ENCODE data around the gene KRTAP10-6. TPM values are rescaled to one million over a fixed set of nuclear protein-coding genes. Genes with fewer than 3 reads are reported as not detected.

The KRTAP10-6 gene, protein sequence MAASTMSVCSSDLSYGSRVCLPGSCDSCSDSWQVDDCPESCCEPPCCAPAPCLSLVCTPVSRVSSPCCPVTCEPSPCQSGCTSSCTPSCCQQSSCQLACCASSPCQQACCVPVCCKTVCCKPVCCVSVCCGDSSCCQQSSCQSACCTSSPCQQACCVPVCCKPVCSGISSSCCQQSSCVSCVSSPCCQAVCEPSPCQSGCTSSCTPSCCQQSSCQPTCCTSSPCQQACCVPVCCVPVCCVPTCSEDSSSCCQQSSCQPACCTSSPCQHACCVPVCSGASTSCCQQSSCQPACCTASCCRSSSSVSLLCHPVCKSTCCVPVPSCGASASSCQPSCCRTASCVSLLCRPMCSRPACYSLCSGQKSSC
- not detected in 5 replicates for total RNA-seq (2022; extraction: Qiagen RNA extraction)

DNA sequence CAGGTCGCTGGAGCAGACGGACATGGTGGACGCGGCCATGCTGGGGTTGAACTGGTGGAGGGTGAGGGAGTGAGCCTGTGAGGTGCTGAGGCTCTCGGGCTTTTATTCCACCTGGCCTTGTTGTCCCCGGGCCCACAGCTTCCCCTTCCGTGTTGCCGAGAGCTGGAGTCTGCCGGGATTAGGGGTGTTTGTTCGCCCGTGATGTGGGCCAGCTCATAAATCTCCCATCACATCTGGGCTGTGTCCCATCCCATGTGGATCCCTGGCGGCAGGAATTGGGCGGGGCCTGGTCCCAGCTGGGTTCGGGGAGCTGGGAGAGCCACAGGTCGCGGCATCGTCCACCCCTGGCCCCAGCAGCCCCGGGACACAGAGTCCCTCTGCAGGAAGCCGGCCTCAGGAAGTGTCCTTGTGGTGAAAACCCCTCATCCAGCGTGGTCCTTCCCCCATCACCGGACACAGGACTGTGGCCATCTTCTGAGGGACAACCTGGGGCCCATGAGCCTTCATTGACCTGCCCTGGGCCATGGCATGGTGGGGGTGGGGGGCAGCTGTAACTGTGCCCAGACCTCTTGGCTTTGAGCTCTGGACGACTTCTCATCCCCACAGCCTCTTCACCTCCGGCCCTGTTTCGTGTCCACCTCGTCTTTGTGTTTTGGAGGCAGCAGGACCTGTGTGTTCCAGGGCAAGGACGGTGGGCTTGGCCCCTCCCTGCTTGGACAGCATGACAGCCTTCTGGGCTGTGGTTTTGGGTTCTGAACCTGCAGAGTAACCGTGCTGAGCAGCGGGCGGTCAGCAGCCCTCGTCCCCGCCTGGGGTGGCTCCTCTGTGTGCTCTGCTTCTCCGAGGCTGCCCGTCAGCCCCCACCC, at the start of gene KRTAP10-6:
Gene KRTAP10-6, minus strand, starts transcription at position 60 of the 866 bp plus-strand sequence. Its CDS starts 21 bp downstream, at position 39.

DNA sequence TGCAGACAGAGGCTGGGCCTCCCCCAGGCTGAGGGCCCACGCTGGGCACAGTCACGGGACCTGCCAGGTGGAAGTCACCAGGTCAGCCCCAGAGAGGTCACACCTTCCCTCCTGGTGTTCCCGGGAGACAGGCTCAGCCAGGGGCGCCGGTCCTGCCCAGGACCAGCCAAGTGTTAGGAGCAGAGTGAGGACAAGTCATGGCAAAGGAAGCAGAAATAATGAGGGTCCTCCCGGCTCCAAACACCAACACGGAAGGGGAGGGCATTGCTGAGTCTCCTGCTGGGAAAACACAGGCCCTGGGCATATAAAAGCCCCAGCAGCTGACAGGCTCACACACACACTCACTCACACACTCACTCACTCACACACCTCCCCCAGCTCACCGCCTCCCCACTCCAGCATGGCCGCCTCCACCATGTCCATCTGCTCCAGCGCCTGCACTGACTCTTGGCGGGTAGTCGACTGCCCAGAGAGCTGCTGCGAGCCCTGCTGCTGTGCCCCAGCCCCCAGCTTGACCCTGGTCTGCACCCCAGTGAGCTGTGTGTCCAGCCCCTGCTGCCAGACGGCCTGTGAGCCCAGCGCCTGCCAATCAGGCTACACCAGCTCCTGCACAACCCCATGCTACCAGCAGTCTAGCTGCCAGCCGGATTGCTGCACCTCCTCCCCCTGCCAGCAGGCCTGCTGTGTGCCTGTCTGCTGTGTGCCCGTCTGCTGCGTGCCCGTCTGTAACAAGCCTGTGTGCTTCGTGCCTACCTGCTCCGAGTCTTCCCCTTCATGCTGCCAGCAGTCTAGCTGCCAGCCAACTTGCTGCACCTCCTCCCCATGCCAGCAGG, 44.9 kb upstream of the KRTAP10-6 start, which contains the start of gene KRTAP10-10:
Gene KRTAP10-10, plus strand, starts transcription at position 339 of the 833 bp plus-strand sequence. Its CDS starts 62 bp downstream, at position 401.

DNA sequence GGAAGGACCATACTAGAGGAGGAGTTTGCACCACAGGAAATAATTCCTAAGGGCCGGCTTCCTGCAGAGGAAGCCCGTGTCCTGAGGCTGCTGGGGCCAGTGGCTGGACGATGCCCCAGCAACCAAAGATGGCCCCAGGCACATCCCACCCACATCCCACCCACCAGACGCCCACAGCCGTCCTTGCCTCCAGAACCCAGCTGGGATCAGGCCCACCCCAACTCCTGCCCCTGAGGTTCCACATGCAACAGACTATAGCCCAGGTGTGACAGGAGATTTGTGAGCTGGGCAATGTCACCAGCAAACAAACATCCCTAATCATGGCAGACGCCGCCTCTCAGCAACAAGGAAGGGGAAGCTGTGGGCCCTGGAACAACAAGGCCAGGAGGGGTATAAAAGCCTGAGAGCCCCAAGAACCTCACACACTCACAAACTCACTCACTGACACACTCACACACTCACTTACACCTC, 34.4 kb upstream of the KRTAP10-6 start, which contains the start of gene KRTAP10-9:
Gene KRTAP10-9, plus strand, starts transcription at position 421 of the 471 bp plus-strand sequence. CDS start 79 bp downstream, outside the sequence.

DNA sequence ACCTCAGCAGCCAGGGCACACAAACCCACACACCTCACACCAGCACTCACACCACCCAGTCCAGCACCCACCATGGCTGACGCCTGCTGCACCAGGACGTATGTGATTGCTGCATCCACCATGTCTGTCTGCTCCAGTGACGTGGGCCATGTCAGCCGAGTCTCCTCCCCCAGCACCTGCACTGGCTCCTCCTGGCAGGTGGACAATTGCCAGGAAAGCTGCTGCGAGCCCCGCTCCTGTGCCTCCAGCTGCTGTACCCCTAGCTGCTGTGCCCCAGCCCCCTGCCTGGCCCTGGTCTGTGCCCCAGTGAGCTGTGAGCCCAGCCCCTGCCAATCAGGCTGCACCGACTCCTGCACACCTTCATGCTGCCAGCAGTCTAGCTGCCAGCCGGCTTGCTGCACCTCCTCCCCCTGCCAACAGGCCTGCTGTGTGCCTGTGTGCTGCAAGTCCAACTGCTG, 19.8 kb upstream of the KRTAP10-6 start, which contains the start of gene KRTAP10-8:
Gene KRTAP10-8, plus strand, starts transcription at position 51 of the 458 bp plus-strand sequence. Its CDS starts 22 bp downstream, at position 73.

DNA sequence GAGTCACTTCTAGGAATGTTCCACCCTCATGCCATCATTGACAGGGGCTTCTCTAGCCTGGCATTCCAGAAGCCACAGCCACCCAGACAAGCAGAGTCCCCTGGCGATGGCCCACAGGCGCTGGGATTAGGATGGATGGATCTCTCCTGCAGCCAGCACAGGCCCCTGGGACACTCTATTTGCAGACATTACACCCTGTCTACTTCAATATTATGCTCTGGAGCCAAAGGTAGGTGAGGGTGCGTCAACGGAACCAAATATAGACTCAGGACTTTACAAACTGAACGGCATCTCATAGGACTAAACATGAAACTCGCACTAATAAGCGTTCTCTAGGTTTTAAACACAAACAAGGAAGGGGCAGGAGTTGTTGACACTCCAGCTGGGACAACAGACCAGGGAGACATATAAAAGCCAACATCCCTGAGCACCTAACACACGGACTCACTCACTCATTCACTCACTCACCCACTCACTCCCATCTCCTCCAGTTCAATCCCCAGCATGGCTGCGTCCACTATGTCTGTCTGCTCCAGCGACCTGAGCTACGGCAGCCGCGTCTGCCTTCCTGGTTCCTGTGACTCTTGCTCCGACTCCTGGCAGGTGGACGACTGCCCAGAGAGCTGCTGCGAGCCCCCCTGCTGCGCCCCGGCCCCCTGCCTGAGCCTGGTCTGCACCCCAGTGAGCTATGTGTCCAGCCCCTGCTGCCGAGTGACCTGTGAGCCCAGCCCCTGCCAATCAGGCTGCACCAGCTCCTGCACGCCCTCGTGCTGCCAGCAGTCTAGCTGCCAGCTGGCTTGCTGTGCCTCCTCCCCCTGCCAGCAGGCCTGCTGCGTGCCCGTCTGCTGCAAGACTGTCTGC, 8.0 kb upstream of the KRTAP10-6 start, which contains the start of gene KRTAP10-7:
Gene KRTAP10-7, plus strand, starts transcription at position 480 of the 861 bp plus-strand sequence. Its CDS starts 25 bp downstream, at position 505.

DNA sequence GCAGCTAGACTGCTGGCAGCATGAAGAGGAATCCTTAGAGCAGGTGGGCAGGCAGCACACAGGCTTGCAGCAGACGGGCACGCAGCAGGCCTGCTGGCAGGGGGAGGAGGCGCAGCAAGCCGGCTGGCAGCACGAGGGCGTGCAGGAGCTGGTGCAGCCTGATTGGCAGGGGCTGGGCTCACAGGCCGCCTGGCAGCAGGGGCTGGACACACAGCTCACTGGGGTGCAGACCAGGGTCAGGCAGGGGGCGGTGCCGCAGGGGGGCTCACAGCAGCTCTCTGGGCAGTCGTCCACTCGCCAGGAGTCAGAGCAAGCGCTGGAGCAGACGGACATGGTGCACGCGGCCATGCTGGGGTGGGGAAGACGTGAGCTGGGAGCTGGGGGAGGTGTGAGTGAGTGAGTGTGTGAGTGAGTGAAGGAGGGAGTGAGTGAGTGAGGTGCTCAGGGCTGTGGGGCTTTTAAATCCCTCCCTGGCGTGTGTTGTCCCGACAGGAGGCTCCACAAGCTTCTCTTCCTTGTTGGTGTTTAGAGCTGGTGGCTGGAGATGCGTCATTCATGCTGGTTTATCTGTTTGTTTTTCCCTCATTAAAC, 12.0 kb downstream of the KRTAP10-6 start, which contains the start of gene KRTAP10-5:
Gene KRTAP10-5, minus strand, starts transcription at position 374 of the 591 bp plus-strand sequence. Its CDS starts 26 bp downstream, at position 348.

DNA sequence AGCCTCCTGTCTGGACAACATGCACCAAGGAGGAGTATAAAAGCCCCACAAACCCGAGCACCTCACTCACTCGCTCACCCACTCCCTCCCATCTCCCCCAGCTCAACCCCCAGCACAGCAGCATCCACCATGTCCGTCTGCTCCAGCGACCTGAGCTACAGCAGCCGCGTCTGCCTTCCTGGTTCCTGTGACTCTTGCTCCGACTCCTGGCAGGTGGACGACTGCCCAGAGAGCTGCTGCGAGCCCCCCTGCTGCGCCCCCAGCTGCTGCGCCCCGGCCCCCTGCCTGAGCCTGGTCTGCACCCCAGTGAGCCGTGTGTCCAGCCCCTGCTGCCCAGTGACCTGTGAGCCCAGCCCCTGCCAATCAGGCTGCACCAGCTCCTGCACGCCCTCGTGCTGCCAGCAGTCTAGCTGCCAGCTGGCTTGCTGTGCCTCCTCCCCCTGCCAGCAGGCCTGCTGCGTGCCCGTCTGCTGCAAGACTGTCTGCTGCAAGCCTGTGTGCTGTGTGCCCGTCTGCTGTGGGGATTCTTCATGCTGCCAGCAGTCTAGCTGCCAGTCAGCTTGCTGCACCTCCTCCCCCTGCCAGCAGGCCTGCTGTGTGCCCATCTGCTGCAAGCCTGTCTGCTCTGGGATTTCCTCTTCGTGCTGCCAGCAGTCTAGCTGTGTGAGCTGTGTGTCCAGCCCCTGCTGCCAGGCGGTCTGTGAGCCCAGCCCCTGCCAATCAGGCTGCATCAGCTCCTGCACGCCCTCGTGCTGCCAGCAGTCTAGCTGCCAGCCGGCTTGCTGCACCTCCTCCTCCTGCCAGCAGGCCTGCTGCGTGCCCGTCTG, 18.5 kb downstream of the KRTAP10-6 start, which contains the start of gene KRTAP10-4:
Gene KRTAP10-4, plus strand, starts transcription at position 100 of the 827 bp plus-strand sequence. Its CDS starts 30 bp downstream, at position 130.

DNA sequence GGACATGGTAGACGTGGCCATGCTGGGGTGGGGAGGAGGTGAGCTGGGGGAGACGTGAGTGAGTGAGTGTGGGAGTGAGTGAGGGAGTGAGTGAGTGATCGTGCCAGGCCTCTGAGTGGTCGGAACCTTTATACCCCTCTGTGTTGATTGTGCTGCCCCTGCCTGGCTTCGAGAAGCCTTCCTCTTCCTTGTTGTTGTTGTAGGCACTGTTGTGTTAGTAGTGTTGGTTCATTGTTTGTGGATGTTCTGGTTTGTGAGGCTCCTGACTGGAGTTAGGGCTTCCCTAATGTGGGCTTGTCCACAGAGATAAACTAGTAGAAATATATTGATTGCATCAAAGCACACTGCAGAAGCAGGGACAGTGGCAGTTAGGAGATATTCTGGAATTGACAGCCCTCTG, 33.6 kb downstream of the KRTAP10-6 start, which contains the start of gene KRTAP10-3:
Gene KRTAP10-3, minus strand, starts transcription at position 101 of the 400 bp plus-strand sequence. Its CDS starts 80 bp downstream, at position 21.

DNA sequence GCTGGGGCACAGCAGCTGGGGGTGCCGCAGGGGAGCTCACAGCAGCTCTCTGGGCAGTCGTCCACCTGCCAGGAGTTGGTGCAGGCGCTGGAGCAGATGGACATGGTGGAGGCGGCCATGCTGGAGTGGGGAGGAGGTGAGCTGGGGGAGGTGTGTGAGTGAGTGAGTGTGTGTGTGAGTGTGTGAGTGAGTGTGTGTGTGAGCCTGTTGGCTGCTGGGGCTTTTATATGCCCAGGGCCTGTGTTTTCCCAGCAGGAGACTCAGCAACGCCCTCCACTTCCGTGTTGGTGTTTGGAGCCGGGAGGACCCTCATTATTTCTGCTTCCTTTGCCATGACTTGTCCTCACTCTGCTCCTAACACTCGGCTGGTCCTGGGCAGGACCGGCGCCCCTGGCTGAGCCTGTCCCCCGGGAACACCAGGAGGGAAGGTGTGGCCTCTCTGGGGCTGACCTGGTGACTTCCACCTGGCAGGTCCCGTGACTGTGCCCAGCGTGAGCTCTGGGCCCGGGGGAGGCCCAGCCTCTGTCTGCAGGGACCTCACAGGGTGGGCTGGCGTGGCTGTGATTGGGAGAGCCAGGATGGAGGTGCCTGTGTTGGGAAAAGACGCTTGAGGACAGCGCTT, 40.9 kb downstream of the KRTAP10-6 start, which contains the start of gene KRTAP10-2:
Gene KRTAP10-2, minus strand, starts transcription at position 166 of the 622 bp plus-strand sequence. Its CDS starts 47 bp downstream, at position 119.

Other genes with a start within 250 kb of the KRTAP10-6 start
- gene TRPM2, start 238.9 kb downstream of the KRTAP10-6 start, total RNA-seq (2022; extraction: Qiagen RNA extraction): 6.5 to 9.8 TPM (median 7.8 TPM) in 5 replicates
- 1.7 to 2.5 TPM (median 2.4 TPM) in 5 replicates for gene LRRC3, start 137.0 kb downstream of the KRTAP10-6 start, total RNA-seq (2022; extraction: Qiagen RNA extraction)
- not detected in 5 replicates for gene KRTAP10-1, start 52.3 kb downstream of the KRTAP10-6 start, total RNA-seq (2022; extraction: Qiagen RNA extraction)
- gene KRTAP10-2, start 41.0 kb downstream of the KRTAP10-6 start, total RNA-seq (2022; extraction: Qiagen RNA extraction): not detected in 5 replicates
- not detected in 5 replicates for gene KRTAP10-3, start 33.7 kb downstream of the KRTAP10-6 start, total RNA-seq (2022; extraction: Qiagen RNA extraction)
- gene KRTAP10-4, start 18.8 kb downstream of the KRTAP10-6 start, total RNA-seq (2022; extraction: Qiagen RNA extraction): not detected in 5 replicates
- gene KRTAP10-5, start 11.9 kb downstream of the KRTAP10-6 start, total RNA-seq (2022; extraction: Qiagen RNA extraction): not detected in 5 replicates
- gene KRTAP10-7, start 8.1 kb upstream of the KRTAP10-6 start, total RNA-seq (2022; extraction: Qiagen RNA extraction): not detected in 5 replicates
- gene KRTAP10-8, start 19.6 kb upstream of the KRTAP10-6 start, total RNA-seq (2022; extraction: Qiagen RNA extraction): not detected in 5 replicates
- not detected in 5 replicates for gene KRTAP10-9, start 34.6 kb upstream of the KRTAP10-6 start, total RNA-seq (2022; extraction: Qiagen RNA extraction)
- not detected in 5 replicates for gene KRTAP10-10, start 44.9 kb upstream of the KRTAP10-6 start, total RNA-seq (2022; extraction: Qiagen RNA extraction)
- not detected in 5 replicates for gene KRTAP10-11, start 53.9 kb upstream of the KRTAP10-6 start, total RNA-seq (2022; extraction: Qiagen RNA extraction)
- not detected in 5 replicates for gene KRTAP12-4, start 62.2 kb upstream of the KRTAP10-6 start, total RNA-seq (2022; extraction: Qiagen RNA extraction)
- gene KRTAP12-3, start 65.4 kb upstream of the KRTAP10-6 start, total RNA-seq (2022; extraction: Qiagen RNA extraction): not detected in 5 replicates
- gene KRTAP12-2, start 74.4 kb upstream of the KRTAP10-6 start, total RNA-seq (2022; extraction: Qiagen RNA extraction): not detected in 5 replicates
- not detected in 5 replicates for gene KRTAP12-1, start 89.7 kb upstream of the KRTAP10-6 start, total RNA-seq (2022; extraction: Qiagen RNA extraction)
- not detected in 5 replicates for gene KRTAP10-12, start 104.7 kb upstream of the KRTAP10-6 start, total RNA-seq (2022; extraction: Qiagen RNA extraction)
- gene TSPEAR, start 119.1 kb upstream of the KRTAP10-6 start, total RNA-seq (2022; extraction: Qiagen RNA extraction): 0.04 TPM in 1 of 5 replicates, not detected in the others
- gene UBE2G2, start 209.3 kb upstream of the KRTAP10-6 start, total RNA-seq (2022; extraction: Qiagen RNA extraction): 28.1 to 33.5 TPM (median 32.3 TPM) in 5 replicates
- gene SUMO3, start 225.6 kb upstream of the KRTAP10-6 start, total RNA-seq (2022; extraction: Qiagen RNA extraction): 58.2 to 69.1 TPM (median 66.8 TPM) in 5 replicates